GM18502 (cell line): Measurements from ENCODE around the gene ZFHX3.

Experiments used
- ATAC-seq: cut with Tn5 transposase; IDR thresholded peaks from one replicate; pipeline ENCODE4 v1.9.1; 2021; ENCODE audit warnings: mild to moderate bottlenecking; ENCODE audit not compliant: unreplicated experiment, poor library complexity

ZFHX3 gene

GRCh38 chr16:72815348-72816318 lies 232.3 kb downstream of the ZFHX3 start:
- peak; percentile 72 for ATAC-seq

GRCh38 chr16:72814226-72814625 lies 233.7 kb downstream of the ZFHX3 start:
- no peak for ATAC-seq

GRCh38 chr16:72812672-72813071 lies 235.3 kb downstream of the ZFHX3 start:
- ATAC-seq: no peak

GRCh38 chr16:72811876-72812275 lies 236.1 kb downstream of the ZFHX3 start:
- ATAC-seq: no peak

- no peak for ATAC-seq
Observed at GRCh38 chr16:72811188-72811720, 236.7 kb downstream of the ZFHX3 start.

GRCh38 chr16:72810480-72810879 lies 237.4 kb downstream of the ZFHX3 start:
- ATAC-seq: no peak

GRCh38 chr16:72809446-72809845 lies 238.5 kb downstream of the ZFHX3 start:
- ATAC-seq: no peak

GRCh38 chr16:72808754-72809153 lies 239.2 kb downstream of the ZFHX3 start:
- ATAC-seq: no peak

- ATAC-seq: no peak
Observed at GRCh38 chr16:72807245-72807644, 240.7 kb downstream of the ZFHX3 start.

GRCh38 chr16:72805486-72805885 lies 242.4 kb downstream of the ZFHX3 start:
- ATAC-seq: no peak

GRCh38 chr16:72800524-72801161 lies 247.3 kb downstream of the ZFHX3 start:
- no peak for ATAC-seq

GRCh38 chr16:72798264-72798663 lies 249.7 kb downstream of the ZFHX3 start:
- no peak for ATAC-seq

GRCh38 chr16:72797621-72798020 lies 250.3 kb downstream of the ZFHX3 start:
- no peak for ATAC-seq

- no peak for ATAC-seq
Observed at GRCh38 chr16:72796222-72796621, 251.7 kb downstream of the ZFHX3 start.

- no peak for ATAC-seq
Observed at GRCh38 chr16:72794986-72795385, 252.9 kb downstream of the ZFHX3 start.

- no peak for ATAC-seq
Observed at GRCh38 chr16:72794319-72794718, 253.6 kb downstream of the ZFHX3 start.

GRCh38 chr16:72793716-72794115 lies 254.2 kb downstream of the ZFHX3 start:
- no peak for ATAC-seq

- ATAC-seq: no peak
Observed at GRCh38 chr16:72793017-72793416, 254.9 kb downstream of the ZFHX3 start.

- ATAC-seq: no peak
Observed at GRCh38 chr16:72791786-72792185, 256.1 kb downstream of the ZFHX3 start.

GRCh38 chr16:72789921-72790320 lies 258.0 kb downstream of the ZFHX3 start:
- ATAC-seq: no peak

GRCh38 chr16:72789465-72789864 lies 258.5 kb downstream of the ZFHX3 start:
- no peak for ATAC-seq
